H1 (cell line): ENCODE results near the gene USP3. TPM values are rescaled to one million over a fixed set of nuclear protein-coding genes. Genes with fewer than 3 reads are reported as not detected.

ENCODE experiments used
- ATF3 ChIP-seq: IDR thresholded peaks from 2 replicates; pipeline ENCODE4 v1.6.1; 2011; ENCODE audit warnings: low read depth, mild to moderate bottlenecking, low read length; ENCODE audit not compliant: insufficient read depth
- BCL11A ChIP-seq, 2 experiments: IDR thresholded peaks; one replicate each; pipeline ENCODE4 v1.6.1; 2011; ENCODE audit warnings: low read depth in 2 of 2, low read length in 2 of 2, mild to moderate bottlenecking in 2 of 2
- CHD1 ChIP-seq: IDR thresholded peaks from 2 replicates; pipeline ENCODE4 v1.6.1; 2012; ENCODE audit warnings: low read depth, low read length, improper control_type of control experiment
- CREB1 ChIP-seq: IDR thresholded peaks from 2 replicates; pipeline ENCODE4 v1.6.1; 2012; ENCODE audit warnings: inconsistent platforms
- EP300 ChIP-seq, 2 experiments: IDR thresholded peaks; 1 replicate in 1 of 2; 2 replicates in 1 of 2; pipeline ENCODE4 v1.6.1; 2011 to 2012; ENCODE audit warnings: low read depth in 2 of 2, low read length in 2 of 2, mild to moderate bottlenecking in 2 of 2, borderline replicate concordance in 1 of 2, inconsistent platforms in 1 of 2, moderate library complexity in 1 of 2
- EZH2 ChIP-seq: fragments of 200-600 bp; sonication (generic); IDR thresholded peaks from 2 replicates; pipeline ENCODE4 v1.7.1; 2012; ENCODE audit warnings: low read depth, mild to moderate bottlenecking, moderate library complexity, low read length, inconsistent platforms; ENCODE audit not compliant: severe bottlenecking
- FOSL1 ChIP-seq: IDR thresholded peaks from 2 replicates; pipeline ENCODE4 v1.6.1; 2011; ENCODE audit warnings: mild to moderate bottlenecking, low read depth, low read length, moderate library complexity; ENCODE audit not compliant: insufficient read depth
- GTF2F1 ChIP-seq: IDR thresholded peaks from 2 replicates; pipeline ENCODE4 v1.6.1; 2012; ENCODE audit warnings: low read depth, low read length, improper control_type of control experiment, borderline replicate concordance
- HDAC2 ChIP-seq, 2 experiments: fragments of 300-600 bp in 1 of 2; sonication (generic) in 1 of 2; IDR thresholded peaks; 2 replicates each; pipeline ENCODE4 v1.6.1; 2011 to 2012; ENCODE audit warnings: low read depth in 2 of 2, low read length in 2 of 2, mild to moderate bottlenecking in 2 of 2, moderate library complexity in 2 of 2, borderline replicate concordance in 1 of 2, inconsistent platforms in 1 of 2
- HDAC6 ChIP-seq: IDR thresholded peaks from one replicate; pipeline ENCODE4 v1.7.1; 2012; ENCODE audit warnings: low read depth, mild to moderate bottlenecking, inconsistent platforms, low read length, moderate library complexity
- KDM1A ChIP-seq: fragments of 200-600, 300-600 bp; sonication (generic); IDR thresholded peaks from 2 replicates; pipeline ENCODE4 v1.7.1; 2016; ENCODE audit warnings: mild to moderate bottlenecking, low read length, borderline replicate concordance
- KDM4A ChIP-seq: IDR thresholded peaks from one replicate; pipeline ENCODE4 v1.7.1; 2012; ENCODE audit warnings: low read depth, mild to moderate bottlenecking, moderate library complexity, low read length, inconsistent platforms; ENCODE audit not compliant: severe bottlenecking
- KDM5A ChIP-seq: fragments of 200-600 bp; IDR thresholded peaks from 2 replicates; pipeline ENCODE4 v1.7.1; 2012; ENCODE audit warnings: mild to moderate bottlenecking, low read length, inconsistent platforms, mixed read lengths
- MAFK ChIP-seq: IDR thresholded peaks from 2 replicates; pipeline ENCODE4 v1.6.1; 2012; ENCODE audit warnings: low read depth, mild to moderate bottlenecking, improper control_type of control experiment, low read length
- NANOG ChIP-seq: IDR thresholded peaks from 2 replicates; pipeline ENCODE4 v1.6.1; 2011; ENCODE audit warnings: low read length, low read depth, mild to moderate bottlenecking, inconsistent platforms; ENCODE audit not compliant: insufficient read depth, poor library complexity, severe bottlenecking
- POLR2A ChIP-seq, 2 experiments: IDR thresholded peaks; 1 replicate in 1 of 2; 2 replicates in 1 of 2; pipeline ENCODE4 v1.6.1; 2011; ENCODE audit warnings: low read depth in 2 of 2, low read length in 2 of 2, mild to moderate bottlenecking in 2 of 2; ENCODE audit errors: control extremely low read depth in 1 of 2
- RFX5 ChIP-seq: IDR thresholded peaks from 2 replicates; pipeline ENCODE4 v1.6.1; 2011; ENCODE audit warnings: low read depth, low read length, improper control_type of control experiment, borderline replicate concordance
- RNF2 ChIP-seq: fragments of 200-900, 300-1000 bp; sonication (generic); IDR thresholded peaks from 2 replicates; pipeline ENCODE4 v1.7.1; 2016; ENCODE audit warnings: borderline replicate concordance, low read depth, mild to moderate bottlenecking, antibody characterized with exemption, low read length; ENCODE audit not compliant: poor library complexity, severe bottlenecking; ENCODE audit errors: missing control alignments
- SP1 ChIP-seq: IDR thresholded peaks from 2 replicates; pipeline ENCODE4 v1.6.1; 2011; ENCODE audit warnings: low read depth, low read length
- SP4 ChIP-seq: IDR thresholded peaks from 2 replicates; pipeline ENCODE4 v1.6.1; 2012; ENCODE audit warnings: low read length, inconsistent platforms
- TAF7 ChIP-seq: optimal IDR thresholded peaks from 2 replicates; pipeline ENCODE3; 2011; ENCODE audit warnings: low read depth, mild to moderate bottlenecking, inconsistent platforms, low read length, moderate library complexity, borderline replicate concordance
- TCF12 ChIP-seq: IDR thresholded peaks from 2 replicates; pipeline ENCODE4 v1.6.1; 2011; ENCODE audit warnings: low read depth, mild to moderate bottlenecking, low read length
- ZNF274 ChIP-seq: IDR thresholded peaks from 2 replicates; pipeline ENCODE4 v1.7.0; 2012; ENCODE audit warnings: low read length, borderline replicate concordance; ENCODE audit errors: extremely low read depth
- polyA plus RNA-seq, 7 experiments: library from polyadenylated mRNA; depleted of rRNA in 3 of 7; stranded (reverse) in 5 of 7; unstranded in 2 of 7; fragments of >200 nt in 5 of 7; fragments of 200-250 nt in 2 of 7; gene quantifications; 1 replicate in 5 of 7; 2 replicates in 1 of 7; 4 replicates in 1 of 7; pipeline versions ENCODE4 v1.2.1 to v1.2.3, GENCODE V29; 2011 to 2013; ENCODE audit warnings: missing spikeins in 2 of 7, mixed read lengths in 2 of 7
- total RNA-seq: library from RNA; stranded (reverse); fragmentation: NEBNext Ultra II Directional; extraction: Animal tissue kit (Norgen Biotek cat#: 25700); gene quantifications from 2 replicates; pipeline ENCODE4 v1.2.1, GENCODE V29; 2021

USP3 gene
- total and polyA plus RNA-seq, 2 of the 8 experiments (the other 6 are each of a cell fraction or from before 2014, with no cell fraction given) = 15.5 to 16.2 TPM

GRCh38 chr15:63504247-63504978 is at the start of gene USP3 (continued):
- no peak for TF ChIP-seq ATF3
- TF ChIP-seq EZH2 = peak; percentile 21
- TF ChIP-seq GTF2F1 = no peak
- peak in 1 of 2 experiments; percentile 88; a peak in 2 of 3 replicates for TF ChIP-seq EP300 (IDR thresholded peaks at IDR 0.05; ENCODE audit: borderline replicate concordance in 1 of 2, low read depth in 2 of 2, low read length in 2 of 2)
- TF ChIP-seq HDAC6 = no peak
- TF ChIP-seq POLR2A (IDR thresholded peaks at IDR 0.05; ENCODE audit: control extremely low read depth in 1 of 2, low read depth in 2 of 2, low read length in 2 of 2) = peak; percentile 64 to 74
- TF ChIP-seq RNF2 = no peak
- 0 out of 2 replicates have a peak, but pooled peaks have one; percentile 67 for TF ChIP-seq SP4
- no peak for TF ChIP-seq MAFK
- TF ChIP-seq CREB1 = peak; percentile 80
- 0 out of 2 replicates have a peak, but pooled peaks have one; percentile 31 for TF ChIP-seq KDM1A
- peak; percentile 100 for TF ChIP-seq SP1
- TF ChIP-seq BCL11A (IDR thresholded peaks at IDR 0.05; ENCODE audit: low read depth in 2 of 2, low read length in 2 of 2) = no peak
- TF ChIP-seq RFX5 = peak; percentile 76
- peak; percentile 82; the same call in 1 of the 2 replicates for TF ChIP-seq TCF12
- TF ChIP-seq CHD1 = no peak
- no peak for TF ChIP-seq NANOG
- peak; percentile 98 for TF ChIP-seq KDM4A
- no peak for TF ChIP-seq TAF7
- TF ChIP-seq HDAC2 (IDR thresholded peaks at IDR 0.05; ENCODE audit: borderline replicate concordance in 1 of 2, low read depth in 2 of 2, low read length in 2 of 2) = no peak
- no peak for TF ChIP-seq FOSL1
- TF ChIP-seq KDM5A = no peak
- no peak for TF ChIP-seq ZNF274
- TF ChIP-seq, all 59 proteins: peak for 29
